ENCODE measurements around the gene FAM72D.
"Not testable (repeated sequence)": the region's sequence is repeated elsewhere in the genome, so short reads cannot be mapped to it uniquely, and the experiment has no call there.

Gene FAM72D

DNA sequence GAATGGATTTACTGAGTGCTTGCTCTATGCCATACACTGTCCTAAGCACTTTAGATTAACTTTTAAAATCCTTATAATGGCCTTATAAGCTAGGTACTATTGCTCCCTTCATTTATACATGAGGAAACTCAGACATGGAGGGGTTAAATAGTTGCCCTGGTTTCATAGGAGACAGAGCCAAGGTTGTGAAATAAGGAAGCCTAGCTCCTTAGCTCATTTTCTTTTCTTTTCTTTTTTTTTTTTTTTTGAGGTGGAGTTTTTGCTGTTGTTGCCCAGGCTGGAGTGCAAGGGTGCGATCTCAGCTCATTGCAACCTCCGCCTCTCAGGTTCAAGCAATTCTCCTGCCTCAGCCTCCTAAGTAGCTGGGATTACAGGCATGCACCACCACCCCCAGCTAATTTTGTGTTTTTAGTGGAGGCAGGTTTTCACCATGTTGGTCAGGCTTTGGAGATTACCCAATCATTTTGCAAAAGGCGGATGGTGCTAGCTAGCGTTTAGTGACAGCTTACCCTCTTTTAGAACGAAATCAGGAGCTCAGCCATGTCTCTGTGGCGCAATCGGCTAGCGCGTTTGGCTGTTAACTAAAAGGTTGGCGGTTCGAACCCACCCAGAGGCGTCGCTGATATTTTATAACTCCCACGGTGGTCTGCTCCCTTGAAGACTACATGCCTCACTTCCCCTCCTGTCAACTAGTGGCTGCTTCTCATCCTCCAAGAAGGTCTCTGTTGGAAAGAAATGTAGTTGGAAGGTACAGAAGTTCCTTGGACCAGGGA lies 33.1 kb downstream of the FAM72D start:
- H3K4me3 ChIP-seq (ENCODE audit: control insufficient read depth, low read depth, low read length); DNase-seq (ENCODE audit: low read depth): not testable (repeated sequence)

- H3K4me3 ChIP-seq (ENCODE audit: control insufficient read depth, low read depth, low read length); DNase-seq (ENCODE audit: low read depth): not testable (repeated sequence)
Observed at GRCh38 chr1:145134476-145134875, 38.7 kb downstream of the FAM72D start.

DNA sequence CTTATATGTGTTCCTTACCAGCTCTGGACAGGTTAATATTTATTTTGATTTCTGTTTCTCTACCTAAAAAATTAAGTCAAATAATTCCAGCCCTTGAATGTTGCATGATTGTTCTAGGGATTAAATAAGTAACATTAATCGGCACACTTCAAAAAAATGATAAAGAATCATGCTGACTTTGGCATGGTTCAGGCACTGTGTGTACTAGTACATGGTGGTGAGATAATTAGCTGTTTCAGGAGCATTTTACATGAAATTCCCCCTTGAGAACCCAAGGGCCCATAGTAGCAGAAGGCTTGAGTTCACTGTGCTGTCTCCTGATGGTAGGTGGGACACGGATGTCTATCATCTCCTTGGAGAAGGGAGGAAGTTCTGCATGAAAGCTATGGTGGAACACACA lies 44.8 kb downstream of the FAM72D start:
- not testable (repeated sequence) for DNase-seq (ENCODE audit: low read depth); H3K4me3 ChIP-seq (ENCODE audit: control insufficient read depth, low read depth, low read length)

DNA sequence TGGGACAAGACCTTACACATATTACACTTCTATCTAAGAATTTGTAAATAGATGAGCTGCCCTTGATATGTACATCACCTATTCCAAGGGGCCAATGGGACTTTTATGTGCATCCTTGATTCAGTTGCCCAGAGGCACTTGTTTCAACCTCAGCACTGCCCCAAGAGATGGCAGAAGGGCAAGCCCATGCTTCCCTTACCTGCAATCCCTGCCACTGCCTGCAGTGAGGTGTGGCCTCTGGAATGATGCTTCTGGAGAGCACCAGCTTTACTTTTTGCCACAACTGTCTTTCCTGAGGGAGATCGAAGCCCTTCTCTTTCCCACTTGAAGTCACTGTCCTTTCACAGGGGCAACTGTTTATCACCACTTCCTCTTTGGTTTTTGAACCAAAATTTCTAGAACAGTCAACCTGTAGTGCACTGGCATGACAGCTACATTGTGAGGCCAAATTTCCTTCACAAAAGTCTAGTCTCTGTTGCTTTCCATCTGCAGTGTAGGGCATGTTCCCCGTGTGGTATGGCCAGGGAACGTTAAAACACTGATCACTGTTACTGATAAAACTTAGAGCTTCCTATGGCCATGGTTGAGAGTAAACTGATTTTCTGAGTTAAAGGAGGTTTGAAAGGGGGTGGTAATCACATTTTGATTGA lies 48.6 kb downstream of the FAM72D start:
- H3K4me3 ChIP-seq (ENCODE audit: control insufficient read depth, low read depth, low read length); DNase-seq (ENCODE audit: low read depth): not testable (repeated sequence)

DNA sequence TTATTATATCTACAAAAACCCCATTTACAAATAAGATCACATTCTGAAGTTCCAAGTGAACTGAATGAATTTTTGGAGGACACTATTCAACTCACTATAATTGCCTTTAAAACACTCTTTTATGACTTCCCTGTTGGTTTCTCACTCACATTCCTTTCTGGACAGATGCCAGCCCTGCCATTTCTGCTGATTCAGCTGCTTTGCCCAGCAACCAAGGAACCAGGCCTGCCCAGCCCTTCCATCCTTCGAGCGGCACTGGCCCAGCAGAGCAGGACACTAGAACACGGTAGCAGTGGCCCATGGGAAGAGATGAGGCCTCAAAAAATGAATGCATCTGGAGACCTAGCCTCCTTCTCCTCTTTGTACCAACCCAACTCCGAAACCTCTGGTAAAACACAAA lies 50.5 kb downstream of the FAM72D start:
- H3K4me3 ChIP-seq (ENCODE audit: control insufficient read depth, low read depth, low read length); DNase-seq (ENCODE audit: low read depth): not testable (repeated sequence)

- not testable (repeated sequence) for H3K4me3 ChIP-seq (ENCODE audit: control insufficient read depth, low read depth, low read length); DNase-seq (ENCODE audit: low read depth)
Observed at GRCh38 chr1:145147172-145147571, 51.4 kb downstream of the FAM72D start.

DNA sequence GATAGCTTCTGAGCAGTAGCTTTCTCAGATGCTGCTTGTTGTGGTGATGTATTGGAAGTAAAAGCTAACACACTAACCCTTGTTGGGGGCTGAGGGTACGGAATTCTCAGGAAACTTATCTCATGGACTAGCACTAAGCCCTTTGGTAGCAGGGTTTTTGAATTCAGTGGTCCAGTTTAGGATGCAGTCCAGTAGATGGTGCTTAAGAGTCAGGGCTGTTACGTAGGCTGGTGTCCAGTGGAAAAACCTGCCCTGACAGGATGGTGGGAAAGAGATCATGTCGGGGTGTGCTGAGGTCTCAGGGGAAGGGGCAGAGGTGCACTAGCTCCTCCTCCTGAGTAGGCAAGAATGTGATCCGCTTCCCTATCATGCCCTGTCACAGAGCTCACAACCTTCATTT lies 59.6 kb downstream of the FAM72D start:
- DNase-seq (ENCODE audit: low read depth); H3K4me3 ChIP-seq (ENCODE audit: control insufficient read depth, low read depth, low read length): not testable (repeated sequence)

GRCh38 chr1:145155873-145156272 lies 60.1 kb downstream of the FAM72D start:
- not testable (repeated sequence) for DNase-seq (ENCODE audit: low read depth); H3K4me3 ChIP-seq (ENCODE audit: control insufficient read depth, low read depth, low read length)

- peak; percentile 0 for DNase-seq (ENCODE audit: low read depth)
- not testable (repeated sequence) for H3K4me3 ChIP-seq (ENCODE audit: control insufficient read depth, low read depth, low read length)
Observed at GRCh38 chr1:145156891-145157610, 61.3 kb downstream of the FAM72D start.

- not testable (repeated sequence) for DNase-seq (ENCODE audit: low read depth); H3K4me3 ChIP-seq (ENCODE audit: control insufficient read depth, low read depth, low read length)
Observed at GRCh38 chr1:145157715-145158114, 61.9 kb downstream of the FAM72D start.

DNA sequence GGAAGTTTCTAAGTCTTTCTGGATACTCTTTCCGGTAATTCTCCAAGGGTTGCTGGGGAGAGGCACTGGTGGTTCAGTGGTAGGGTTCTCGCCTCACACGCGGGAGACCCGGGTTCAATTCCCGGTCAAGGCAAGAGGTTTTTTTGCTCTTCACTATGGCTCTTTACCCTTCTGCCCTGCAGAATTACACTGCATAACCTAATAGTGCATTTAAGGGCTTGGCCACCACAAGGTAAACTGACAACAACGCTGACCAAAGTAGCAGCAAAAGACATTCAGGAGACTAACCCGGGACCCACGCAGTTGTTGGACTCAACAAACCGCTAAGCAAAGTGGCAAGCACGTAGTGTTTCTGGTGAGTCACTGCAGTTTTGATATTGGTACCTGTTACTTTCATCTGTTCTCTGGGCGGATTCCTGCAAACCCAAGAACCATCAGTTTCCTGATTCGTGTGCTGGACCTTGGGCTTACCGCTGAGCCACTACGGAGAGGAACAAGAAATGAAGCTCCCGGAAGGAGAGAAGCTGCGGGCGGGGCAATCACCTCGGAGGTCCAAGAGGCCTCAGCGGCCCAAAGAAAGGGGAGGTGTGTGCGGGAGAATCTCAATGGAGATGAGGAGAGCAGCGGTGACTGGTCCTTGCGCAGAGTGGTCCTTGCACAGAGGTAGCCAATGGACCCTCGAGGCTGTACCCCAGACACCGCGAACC lies 65.4 kb downstream of the FAM72D start:
- not testable (repeated sequence) for H3K4me3 ChIP-seq (ENCODE audit: control insufficient read depth, low read depth, low read length); DNase-seq (ENCODE audit: low read depth)

All from AG09309 (cell line).